RPMI8226 (cell line): ENCODE measurements around the gene ATP8A2.

Source experiments
- DNase-seq: peaks from one replicate; pipeline ENCODE4 v3.0.0-alpha.2; 2015

Gene ATP8A2

GRCh38 chr13:25689539-25689938, 317.8 kb downstream of the ATP8A2 start:
- no peak for DNase-seq

- DNase-seq = no peak
These were observed 318.8 kb downstream of the ATP8A2 start for GRCh38 chr13:25690582-25690981.

- DNase-seq = no peak
These were observed 319.9 kb downstream of the ATP8A2 start for GRCh38 chr13:25691654-25692053.

GRCh38 chr13:25692099-25692498, 320.3 kb downstream of the ATP8A2 start:
- no peak for DNase-seq

GRCh38 chr13:25699056-25699455, 327.3 kb downstream of the ATP8A2 start:
- peak; percentile 18 for DNase-seq

- no peak for DNase-seq
These were observed 327.8 kb downstream of the ATP8A2 start for GRCh38 chr13:25699600-25699999.

GRCh38 chr13:25701304-25701703, 329.5 kb downstream of the ATP8A2 start:
- no peak for DNase-seq

GRCh38 chr13:25702386-25702785, 330.6 kb downstream of the ATP8A2 start:
- no peak for DNase-seq

- DNase-seq = no peak
These were observed 336.0 kb downstream of the ATP8A2 start for GRCh38 chr13:25707726-25708125.

GRCh38 chr13:25708268-25708667, 336.5 kb downstream of the ATP8A2 start:
- no peak for DNase-seq

GRCh38 chr13:25709088-25709487, 337.3 kb downstream of the ATP8A2 start:
- no peak for DNase-seq

GRCh38 chr13:25715760-25716159, 344.0 kb downstream of the ATP8A2 start:
- DNase-seq = no peak

- no peak for DNase-seq
These were observed 346.0 kb downstream of the ATP8A2 start for GRCh38 chr13:25717666-25718197.

- no peak for DNase-seq
These were observed 347.9 kb downstream of the ATP8A2 start for GRCh38 chr13:25719666-25720065.

GRCh38 chr13:25722893-25723292, 351.1 kb downstream of the ATP8A2 start:
- no peak for DNase-seq

- DNase-seq = no peak
These were observed 353.3 kb downstream of the ATP8A2 start for GRCh38 chr13:25725104-25725503.

GRCh38 chr13:25727250-25727649, 355.5 kb downstream of the ATP8A2 start:
- DNase-seq = no peak

- no peak for DNase-seq
These were observed 356.0 kb downstream of the ATP8A2 start for GRCh38 chr13:25727810-25728209.

- no peak for DNase-seq
These were observed 357.4 kb downstream of the ATP8A2 start for GRCh38 chr13:25729201-25729600.

- no peak for DNase-seq
These were observed 359.3 kb downstream of the ATP8A2 start for GRCh38 chr13:25731037-25731436.

GRCh38 chr13:25731536-25731935, 359.8 kb downstream of the ATP8A2 start:
- no peak for DNase-seq

GRCh38 chr13:25732111-25732865, 360.5 kb downstream of the ATP8A2 start:
- no peak for DNase-seq

GRCh38 chr13:25733001-25733491, 361.3 kb downstream of the ATP8A2 start:
- no peak for DNase-seq

GRCh38 chr13:25733696-25734435, 362.1 kb downstream of the ATP8A2 start:
- DNase-seq = no peak
